SK-N-DZ (cell line): ENCODE results near the gene SLC35F3.

Experiments
- DNase-seq: peaks from one replicate; pipeline ENCODE4 v3.0.0-alpha.2; 2015; ENCODE audit warnings: low spot score

SLC35F3 gene

GRCh38 chr1:234315091-234315541 is 410.6 kb downstream of the SLC35F3 start:
- no peak for DNase-seq

- no peak for DNase-seq
Measured at GRCh38 chr1:234315588-234315987, 411.1 kb downstream of the SLC35F3 start.

GRCh38 chr1:234316486-234316885 is 412.0 kb downstream of the SLC35F3 start:
- no peak for DNase-seq

- DNase-seq, result no peak
Measured at GRCh38 chr1:234316937-234317336, 412.5 kb downstream of the SLC35F3 start.

GRCh38 chr1:234320069-234320468 is 415.6 kb downstream of the SLC35F3 start:
- no peak for DNase-seq

- no peak for DNase-seq
Measured at GRCh38 chr1:234320549-234320948, 416.1 kb downstream of the SLC35F3 start.

GRCh38 chr1:234321231-234321630 is 416.8 kb downstream of the SLC35F3 start:
- DNase-seq, result no peak

GRCh38 chr1:234322097-234322496 is 417.6 kb downstream of the SLC35F3 start:
- DNase-seq, result no peak

- DNase-seq, result peak; percentile 20
Measured at GRCh38 chr1:234322979-234323378, 418.5 kb downstream of the SLC35F3 start.

GRCh38 chr1:234324821-234325220 is 420.3 kb downstream of the SLC35F3 start:
- no peak for DNase-seq

- no peak for DNase-seq
Measured at GRCh38 chr1:234325878-234326496, 421.5 kb downstream of the SLC35F3 start.

- DNase-seq, result peak; percentile 63
Measured at GRCh38 chr1:234326497-234327366, 422.3 kb downstream of the SLC35F3 start.

GRCh38 chr1:234327577-234328164 is 423.2 kb downstream of the SLC35F3 start:
- DNase-seq, result no peak

GRCh38 chr1:234330843-234331215 is 426.4 kb downstream of the SLC35F3 start:
- no peak for DNase-seq

- no peak for DNase-seq
Measured at GRCh38 chr1:234331507-234331906, 427.0 kb downstream of the SLC35F3 start.

GRCh38 chr1:234336359-234336758 is 431.9 kb downstream of the SLC35F3 start:
- no peak for DNase-seq

- DNase-seq, result no peak
Measured at GRCh38 chr1:234337233-234337632, 432.8 kb downstream of the SLC35F3 start.

- DNase-seq, result no peak
Measured at GRCh38 chr1:234340528-234340927, 436.1 kb downstream of the SLC35F3 start.

GRCh38 chr1:234342774-234343173 is 438.3 kb downstream of the SLC35F3 start:
- DNase-seq, result no peak

GRCh38 chr1:234345237-234345636 is 440.8 kb downstream of the SLC35F3 start:
- no peak for DNase-seq

GRCh38 chr1:234348964-234349363 is 444.5 kb downstream of the SLC35F3 start:
- DNase-seq, result no peak

- no peak for DNase-seq
Measured at GRCh38 chr1:234355782-234356510, 451.5 kb downstream of the SLC35F3 start.
